Suprapubic skin (tissue), 4 donors: ENCODE measurements around the gene IFT27. TPM values are rescaled to one million over a fixed set of nuclear protein-coding genes. Genes with fewer than 3 reads are reported as not detected.
"Not testable (repeated sequence)": the region's sequence is repeated elsewhere in the genome, so short reads cannot be mapped to it uniquely, and the experiment has no call there.

Experiments
- DNase-seq, 2 donors: peaks; one replicate each; pipeline ENCODE4 v3.0.0-alpha.2; 2019; ENCODE audit warnings: low spot score in 2 of 2
- H3K27ac ChIP-seq: fragments of 200-600 bp; sonication (generic); one replicate; pipeline ENCODE4 v1.5.1; 2019
- H3K27me3 ChIP-seq: fragments of 200-600 bp; sonication (generic); one replicate; pipeline ENCODE4 v1.5.1; 2019
- H3K36me3 ChIP-seq: fragments of 200-600 bp; sonication (generic); one replicate; pipeline ENCODE4 v1.5.1; 2019
- H3K4me1 ChIP-seq: fragments of 200-600 bp; sonication (generic); one replicate; pipeline ENCODE4 v1.5.1; 2019
- H3K4me3 ChIP-seq: fragments of 200-600 bp; sonication (generic); one replicate; pipeline ENCODE4 v1.5.1; 2019; ENCODE audit warnings: mild to moderate bottlenecking
- H3K9me3 ChIP-seq: fragments of 200-600 bp; sonication (generic); one replicate; pipeline ENCODE4 v1.5.1; 2019
- CTCF ChIP-seq, 2 donors: fragments of 200-600 bp in 1 of 2; fragments of 450-650 bp in 1 of 2; sonication (generic) in 1 of 2; IDR thresholded peaks; one replicate each; pipeline ENCODE4 v1.5.1; 2016 to 2019; ENCODE audit warnings: antibody characterized with exemption in 2 of 2, mild to moderate bottlenecking in 1 of 2, moderate library complexity in 1 of 2
- EP300 ChIP-seq: sonication (generic); formaldehyde crosslinking; IDR thresholded peaks from one replicate; pipeline ENCODE4 v1.6.1; 2017; ENCODE audit warnings: antibody characterized with exemption
- POLR2A ChIP-seq, 2 donors: fragments of 450-650 bp; IDR thresholded peaks; one replicate each; pipeline ENCODE4 v1.6.1; 2017; ENCODE audit warnings: antibody characterized with exemption in 2 of 2, mild to moderate bottlenecking in 2 of 2, moderate library complexity in 2 of 2
- POLR2AphosphoS5 ChIP-seq, 3 donors: sonication (generic); formaldehyde crosslinking; IDR thresholded peaks; one replicate each; pipeline ENCODE4 v1.6.1; 2017; ENCODE audit warnings: antibody characterized with exemption in 3 of 3
- WGBS: methylation state at CpG from one replicate; pipeline ENCODE4 v1.1.5; 2018; 5-methylcytosine and 5-hydroxymethylcytosine counted together
- total RNA-seq, 4 donors: library from RNA; depleted of rRNA; stranded (reverse); fragments of >200 nt; gene quantifications; one replicate each; pipeline ENCODE4 v1.1.0, GENCODE V29; 2016

The IFT27 gene
- total RNA-seq, 4 donors from 2014 or later = 8.2 to 29.0 (median 17.7) TPM

GRCh38 chr22:36758792-36759271, 17.1 kb downstream of the IFT27 start:
- H3K27me3 ChIP-seq = peaks cover 20% of the 10 kb centered on the region
- WGBS = 79% methylated on average over 10 of the region's 15 CpGs
- no peak for TF ChIP-seq POLR2A (IDR thresholded peaks at IDR 0.05)
- no peak for TF ChIP-seq EP300
- no peak for TF ChIP-seq CTCF (IDR thresholded peaks at IDR 0.05)
- TF ChIP-seq POLR2AphosphoS5 (IDR thresholded peaks at IDR 0.05) = no peak
- H3K4me3 ChIP-seq = no peak overlapping the region
- H3K4me1 ChIP-seq = peaks cover 7% of the 10 kb centered on the region
- peak; percentile 50 to 67 for DNase-seq
- H3K9me3 ChIP-seq = no peaks in the 10 kb centered on the region
- no peaks in the 10 kb centered on the region for H3K36me3 ChIP-seq
- no peak overlapping the region for H3K27ac ChIP-seq

GRCh38 chr22:36757668-36758211, 18.2 kb downstream of the IFT27 start:
- no peak overlapping the region for H3K27ac ChIP-seq
- no peak overlapping the region for H3K4me3 ChIP-seq
- DNase-seq = peak; percentile 75 to 87
- peaks cover 23% of the 10 kb centered on the region for H3K27me3 ChIP-seq
- H3K9me3 ChIP-seq = no peaks in the 10 kb centered on the region
- peaks cover 3% of the 10 kb centered on the region for H3K4me1 ChIP-seq
- H3K36me3 ChIP-seq = no peaks in the 10 kb centered on the region
- TF ChIP-seq CTCF (IDR thresholded peaks at IDR 0.05) = peak; percentile 38 to 81
- TF ChIP-seq EP300 = no peak
- WGBS = 76% methylated on average over 16 of the region's 19 CpGs

- no peak for TF ChIP-seq POLR2AphosphoS5 (IDR thresholded peaks at IDR 0.05)
- no peak for TF ChIP-seq EP300
- no peak for TF ChIP-seq POLR2A (IDR thresholded peaks at IDR 0.05)
- no peak for TF ChIP-seq CTCF (IDR thresholded peaks at IDR 0.05)
- Histone ChIP-seq H3K27ac (no peak overlapping the region), H3K9me3 (no peaks in the 10 kb centered on the region), H3K27me3 (peaks cover 27% of the 10 kb centered on the region), H3K36me3 (no peaks in the 10 kb centered on the region), H3K4me1 (peaks cover 7% of the 10 kb centered on the region), H3K4me3 (no peak overlapping the region)
- peak; percentile 50 to 69 for DNase-seq
- 68% methylated on average over 26 of the region's 28 CpGs for WGBS
These were observed 18.9 kb downstream of the IFT27 start for GRCh38 chr22:36756746-36757655.

GRCh38 chr22:36756031-36756430, 19.9 kb downstream of the IFT27 start:
- peak; percentile 36 to 41 for DNase-seq
- WGBS = 63% methylated on average over 7 of the region's 7 CpGs
- H3K4me1 ChIP-seq = peaks cover 7% of the 10 kb centered on the region
- no peak overlapping the region for H3K27ac ChIP-seq
- H3K4me3 ChIP-seq = no peak overlapping the region
- peaks cover 27% of the 10 kb centered on the region for H3K27me3 ChIP-seq
- no peak for TF ChIP-seq POLR2AphosphoS5 (IDR thresholded peaks at IDR 0.05)
- no peak for TF ChIP-seq POLR2A (IDR thresholded peaks at IDR 0.05)
- no peak for TF ChIP-seq EP300
- no peak for TF ChIP-seq CTCF (IDR thresholded peaks at IDR 0.05)
- H3K9me3 ChIP-seq = no peaks in the 10 kb centered on the region
- no peaks in the 10 kb centered on the region for H3K36me3 ChIP-seq

- Histone ChIP-seq H3K4me3 (no peak overlapping the region), H3K36me3 (no peaks in the 10 kb centered on the region), H3K27ac (no peak overlapping the region), H3K27me3 (peaks cover 27% of the 10 kb centered on the region), H3K4me1 (peaks cover 7% of the 10 kb centered on the region), H3K9me3 (no peaks in the 10 kb centered on the region)
- 84% methylated on average over 6 of the region's 6 CpGs for whole genome bisulfite sequencing
- no peak for TF ChIP-seq POLR2AphosphoS5 (IDR thresholded peaks at IDR 0.05)
- TF ChIP-seq CTCF (IDR thresholded peaks at IDR 0.05) = no peak
- no peak for TF ChIP-seq EP300
- no peak for TF ChIP-seq POLR2A (IDR thresholded peaks at IDR 0.05)
- DNase-seq = peak; percentile 6 to 15
These were observed 20.6 kb downstream of the IFT27 start for GRCh38 chr22:36755316-36755715.

GRCh38 chr22:36754881-36755280, 21.0 kb downstream of the IFT27 start:
- DNase-seq = peak; percentile 15 to 24
- WGBS = 94% methylated on average over 9 of the region's 9 CpGs
- peaks cover 27% of the 10 kb centered on the region for H3K27me3 ChIP-seq
- H3K36me3 ChIP-seq, H3K4me3 ChIP-seq, H3K9me3 ChIP-seq, H3K27ac ChIP-seq, H3K4me1 ChIP-seq: not testable (repeated sequence)
